ENCODE measurements around the gene PIP4K2C.

GRCh38 chr12:57612711-57613426 is 21.9 kb downstream of the PIP4K2C start:
- TF ChIP-seq CTCF (conservative IDR thresholded peaks at IDR 0.05 in 1 of 2, IDR thresholded peaks at IDR 0.05 in 1 of 2; ENCODE audit: low read depth in 1 of 2, low read length in 2 of 2): no peak
- no peak for TF ChIP-seq EZH2 (IDR thresholded peaks at IDR 0.05; ENCODE audit: low read length, missing control alignments)
